HG02798 (cell line): ENCODE data around the gene PLCL1.
A peak's percentile ranks its signal among the peaks of the same experiment; 100 is the strongest.

Source experiments
- ATAC-seq: cut with Tn5 transposase; IDR thresholded peaks from one replicate; pipeline ENCODE4 v1.9.1; 2021; ENCODE audit warnings: mild to moderate bottlenecking; ENCODE audit not compliant: unreplicated experiment, poor library complexity

PLCL1 gene

DNA sequence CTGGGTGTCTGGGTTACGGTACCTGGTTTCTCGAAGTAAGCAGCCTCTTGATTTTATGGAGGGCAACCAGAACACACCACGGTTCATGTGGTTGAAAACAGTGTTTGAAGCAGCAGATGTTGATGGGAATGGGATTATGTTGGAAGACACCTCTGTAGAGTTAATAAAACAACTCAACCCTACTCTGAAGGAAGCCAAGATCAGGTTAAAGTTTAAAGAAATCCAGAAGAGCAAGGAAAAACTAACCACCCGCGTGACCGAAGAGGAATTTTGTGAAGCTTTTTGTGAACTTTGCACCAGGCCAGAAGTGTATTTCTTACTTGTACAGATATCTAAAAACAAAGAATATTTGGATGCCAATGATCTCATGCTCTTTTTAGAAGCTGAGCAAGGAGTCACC is 279.8 kb downstream of the PLCL1 start:
- ATAC-seq, result no peak

DNA sequence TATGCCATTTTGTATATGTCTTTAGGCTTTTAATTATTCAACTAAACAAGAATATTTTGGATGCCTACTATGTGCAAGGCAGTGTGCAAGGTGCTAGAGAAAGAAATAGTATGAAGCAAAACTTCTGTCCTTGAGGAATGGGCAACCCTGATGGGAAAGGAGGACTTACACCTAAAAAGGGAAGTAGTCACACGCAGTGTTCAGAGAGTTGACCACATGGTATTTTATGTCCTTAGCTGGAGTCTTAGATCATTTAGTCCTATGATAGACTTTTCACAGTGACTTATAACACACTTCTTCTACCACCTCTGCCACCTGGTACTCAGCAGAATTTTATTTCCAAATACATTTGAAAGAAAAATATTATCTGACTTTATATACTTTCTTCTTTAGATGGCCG is 291.6 kb downstream of the PLCL1 start:
- ATAC-seq, result peak; percentile 47

GRCh38 chr2:198096965-198097364 is 292.6 kb downstream of the PLCL1 start:
- no peak for ATAC-seq

DNA sequence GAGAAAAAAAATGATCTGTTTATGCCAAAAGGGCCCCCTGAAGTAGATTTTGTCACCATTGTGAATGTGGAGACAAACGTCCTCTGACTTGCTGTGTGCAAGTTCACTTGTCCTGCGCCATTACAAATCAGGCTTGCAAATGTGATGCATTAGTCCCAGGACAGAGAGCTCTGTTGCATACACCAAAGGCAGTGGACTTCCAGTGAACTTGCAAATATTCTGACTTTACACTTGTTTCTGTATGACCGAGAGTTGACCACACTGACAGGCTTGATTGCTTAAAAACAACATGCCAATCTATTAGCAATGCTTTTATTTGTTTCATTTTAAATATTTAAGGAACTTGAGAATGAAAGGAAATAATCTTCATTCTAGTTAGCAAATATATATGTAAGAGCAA is 293.2 kb downstream of the PLCL1 start:
- ATAC-seq, result peak; percentile 70

GRCh38 chr2:198098386-198098785 is 294.0 kb downstream of the PLCL1 start:
- ATAC-seq, result no peak

DNA sequence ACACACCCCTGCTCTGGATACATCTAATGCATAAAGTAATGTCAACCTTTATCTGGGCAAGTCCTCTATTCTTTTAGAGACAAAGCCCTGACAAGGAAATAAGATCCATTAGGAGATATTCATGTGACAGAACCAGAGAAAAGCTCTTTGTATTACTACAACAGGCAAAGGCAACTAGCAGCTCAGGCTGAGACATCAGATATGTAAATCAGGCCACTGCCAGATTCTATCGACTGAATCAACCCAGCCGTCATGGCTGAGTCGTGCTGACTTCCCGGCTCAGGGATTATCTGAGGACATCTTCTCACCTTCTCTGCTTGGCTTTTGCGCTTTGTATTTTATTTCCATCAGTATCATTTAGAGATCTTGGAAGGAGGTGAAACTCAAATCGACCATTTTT is 294.5 kb downstream of the PLCL1 start:
- no peak for ATAC-seq

DNA sequence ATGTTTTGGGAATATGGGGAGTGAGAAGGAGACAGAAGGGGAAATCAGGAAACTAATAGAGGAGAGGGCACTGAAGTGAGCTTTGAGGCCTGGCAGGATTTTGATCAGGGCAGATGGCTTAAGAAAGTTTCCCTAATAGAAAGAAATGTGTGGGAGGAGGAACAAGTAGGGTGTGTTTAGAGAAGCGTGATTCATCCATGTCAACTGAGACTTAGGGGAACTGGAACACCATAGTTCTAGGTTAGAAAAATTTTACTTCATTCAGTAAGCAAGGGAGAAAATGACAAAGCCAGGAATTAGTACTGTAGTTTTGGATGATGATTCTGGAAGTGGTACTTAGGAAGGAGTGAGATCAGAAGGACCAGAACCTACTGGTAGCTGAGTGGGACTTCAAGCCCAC is 296.0 kb downstream of the PLCL1 start:
- ATAC-seq, result no peak

DNA sequence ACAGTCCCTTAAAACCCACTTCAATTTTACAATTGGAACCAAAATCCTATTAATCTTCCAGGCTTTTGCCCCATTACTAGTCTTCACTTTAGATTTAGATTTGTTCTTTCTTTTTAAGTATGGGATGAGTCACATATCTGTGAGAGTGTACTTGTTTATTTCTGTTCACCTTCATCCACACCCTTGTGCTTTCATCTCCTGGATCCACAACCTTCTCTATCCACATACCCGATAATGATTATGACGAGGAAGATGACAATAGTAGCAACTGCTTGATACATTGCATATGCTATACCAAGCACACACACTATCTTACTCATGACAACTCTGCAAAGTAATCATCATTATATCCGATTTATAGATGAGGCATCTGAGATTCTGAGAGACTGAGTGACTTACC is 297.3 kb downstream of the PLCL1 start:
- ATAC-seq, result no peak

DNA sequence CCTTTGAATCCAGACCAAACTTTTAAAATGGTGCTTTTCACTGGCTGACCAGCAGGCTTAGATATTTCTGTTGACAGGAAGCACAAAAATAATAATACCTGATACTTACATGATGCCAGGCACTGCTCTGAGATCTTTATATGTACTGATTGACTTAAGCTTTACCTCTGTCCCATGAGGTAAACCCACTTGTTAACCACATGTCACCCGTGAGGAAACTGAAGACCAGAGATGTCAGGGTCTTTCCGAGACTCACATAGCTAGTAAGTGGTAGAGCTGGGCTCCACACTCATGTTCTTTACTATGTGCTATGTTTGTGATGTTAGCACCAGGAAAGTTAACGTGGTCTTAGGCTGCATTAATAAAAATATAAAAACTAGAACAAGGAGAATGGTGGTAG is 297.7 kb downstream of the PLCL1 start:
- ATAC-seq, result no peak

DNA sequence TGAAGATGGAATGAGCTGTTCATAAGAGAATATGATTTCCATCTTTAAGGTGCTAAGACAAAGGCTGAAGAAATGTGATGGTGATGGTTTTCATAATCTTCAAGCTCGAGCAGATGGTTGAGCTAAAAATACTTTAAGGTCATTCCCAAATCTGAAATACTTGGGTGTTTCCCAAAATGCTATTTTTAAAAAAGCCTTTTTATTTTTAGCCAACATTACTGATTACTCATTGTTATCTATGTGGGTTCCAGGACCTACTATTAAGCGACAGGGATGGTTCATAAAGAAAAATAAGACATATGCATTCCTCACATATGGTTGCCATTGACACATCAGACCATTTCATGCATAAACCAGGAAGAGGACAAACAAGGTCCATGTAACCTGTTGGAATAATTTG is 298.5 kb downstream of the PLCL1 start:
- ATAC-seq, result no peak

DNA sequence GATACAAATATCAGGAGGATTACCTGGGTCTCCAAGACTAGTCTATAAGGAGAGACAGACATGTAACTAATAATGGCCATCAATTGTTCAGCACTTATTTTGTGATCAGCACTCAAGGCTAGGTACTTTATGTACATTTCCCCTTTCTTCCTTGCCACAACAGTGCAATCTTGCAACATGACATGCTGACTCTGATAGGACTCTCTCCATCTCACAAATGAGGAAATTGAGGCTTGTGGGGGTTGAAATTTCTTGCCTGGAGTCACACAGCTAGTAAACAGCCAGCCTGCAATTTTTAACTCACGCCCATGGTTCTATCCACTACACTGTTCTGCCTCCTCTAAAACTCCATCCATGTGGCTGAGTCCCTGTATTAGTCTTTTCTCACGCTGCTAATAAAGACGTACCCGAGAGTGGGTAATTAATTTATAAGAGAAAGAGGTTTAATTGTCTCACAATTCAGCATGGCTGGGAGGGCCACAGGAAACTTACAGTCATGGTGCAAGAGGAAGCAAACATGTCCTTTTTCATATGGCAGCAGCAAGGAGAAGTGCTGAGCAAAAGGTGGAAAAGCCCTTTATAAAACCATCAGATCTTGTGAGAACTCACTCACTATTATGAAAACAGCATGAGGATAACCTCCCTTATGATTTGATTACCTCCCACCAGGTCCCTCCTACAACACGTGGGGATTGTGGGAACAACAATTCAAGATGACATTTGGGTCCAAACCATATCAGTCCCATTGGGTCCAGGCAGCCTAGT is 302.4 kb downstream of the PLCL1 start:
- ATAC-seq, result no peak

- ATAC-seq, result no peak
Measured at GRCh38 chr2:198113316-198113715, 308.9 kb downstream of the PLCL1 start.

DNA sequence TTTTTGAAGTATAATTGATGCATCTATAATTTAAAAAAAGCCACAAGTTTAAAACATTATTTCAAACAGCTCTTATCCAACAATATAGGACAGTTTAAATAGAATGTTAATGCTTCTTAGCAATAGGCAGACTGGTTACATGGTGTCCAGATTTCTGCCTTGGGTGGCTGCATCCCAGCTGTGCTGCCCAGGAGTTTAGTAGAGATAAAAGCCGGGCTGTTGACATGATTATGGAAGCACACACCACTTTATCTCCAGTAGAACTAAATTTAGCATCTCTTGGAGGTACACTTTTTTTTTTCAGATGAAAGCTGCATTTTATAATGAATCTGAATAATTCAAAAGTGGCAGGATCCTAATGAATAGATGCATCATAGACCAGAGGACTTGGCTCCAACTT is 309.7 kb downstream of the PLCL1 start:
- ATAC-seq, result no peak

DNA sequence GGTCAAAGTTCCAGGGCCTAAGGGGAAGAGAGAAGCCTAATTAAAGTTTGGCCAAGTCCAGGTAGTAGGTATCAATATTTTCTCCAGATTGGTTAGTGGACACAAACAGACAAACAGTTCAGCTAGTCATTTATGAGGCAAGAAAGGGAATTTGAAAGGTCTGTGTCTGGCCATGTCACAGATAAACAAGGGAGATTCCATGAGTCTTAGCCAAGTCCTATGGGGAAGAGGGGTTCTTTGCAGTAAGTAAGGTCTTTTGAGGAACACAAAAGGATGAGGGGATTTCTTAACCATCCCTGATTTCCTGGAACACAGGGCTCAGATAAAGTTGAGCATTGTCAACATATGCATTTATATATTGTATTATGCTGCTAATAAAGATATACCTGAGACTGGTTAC is 310.8 kb downstream of the PLCL1 start:
- no peak for ATAC-seq

- no peak for ATAC-seq
Measured at GRCh38 chr2:198116756-198117155, 312.4 kb downstream of the PLCL1 start.

- ATAC-seq, result no peak
Measured at GRCh38 chr2:198117406-198118041, 313.1 kb downstream of the PLCL1 start.

DNA sequence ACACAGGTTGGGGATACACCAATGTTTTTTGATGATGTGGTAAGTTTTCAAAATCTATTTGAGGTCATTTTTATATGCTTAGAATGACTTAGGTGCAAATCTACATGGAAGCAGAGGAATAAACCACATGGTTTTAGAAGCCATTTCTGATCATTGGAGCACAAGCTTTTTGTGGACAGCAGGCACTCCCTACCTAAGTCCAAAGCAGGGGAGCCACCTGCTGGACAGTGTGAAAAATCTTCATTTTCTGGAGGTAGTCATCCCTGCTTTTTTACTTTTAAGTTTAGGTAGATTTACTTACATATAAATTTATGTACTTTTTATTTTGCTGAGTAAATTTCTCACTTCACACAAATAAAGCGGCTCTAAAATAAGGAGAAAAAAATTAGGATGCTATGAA is 323.2 kb downstream of the PLCL1 start:
- peak; percentile 86 for ATAC-seq

GRCh38 chr2:198129609-198130008 is 325.2 kb downstream of the PLCL1 start:
- no peak for ATAC-seq

DNA sequence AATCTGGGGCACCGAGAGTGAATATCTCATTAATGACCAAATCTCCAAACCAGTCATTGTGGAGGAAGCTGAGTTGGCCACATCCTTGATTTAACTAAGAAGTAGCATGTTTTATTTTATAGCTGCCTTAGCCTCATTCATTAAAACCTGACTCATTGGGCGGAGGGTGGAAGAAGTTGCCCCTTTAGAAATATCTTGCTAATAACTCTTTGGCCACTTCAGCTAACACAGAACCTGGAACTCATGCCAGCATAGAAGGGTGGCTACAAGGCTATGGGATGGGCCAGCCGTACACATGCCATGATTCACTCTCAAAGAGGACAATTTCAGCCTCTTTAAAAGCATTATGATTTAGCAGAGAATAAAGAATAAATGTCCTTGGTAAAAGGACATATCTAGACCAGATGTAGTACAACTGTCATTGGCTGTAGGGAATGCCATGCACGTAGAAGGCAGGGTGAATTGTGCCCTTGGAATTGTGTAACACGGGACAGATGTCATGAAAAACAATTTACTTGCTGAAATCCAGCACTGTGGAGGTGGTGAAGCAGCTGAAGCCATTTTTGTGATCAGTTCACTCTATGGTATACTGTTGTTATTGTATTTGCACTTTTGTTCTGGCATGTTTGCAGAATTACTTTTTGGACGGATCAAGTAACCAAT is 330.0 kb downstream of the PLCL1 start:
- no peak for ATAC-seq

- no peak for ATAC-seq
Measured at GRCh38 chr2:198135481-198135934, 331.1 kb downstream of the PLCL1 start.

DNA sequence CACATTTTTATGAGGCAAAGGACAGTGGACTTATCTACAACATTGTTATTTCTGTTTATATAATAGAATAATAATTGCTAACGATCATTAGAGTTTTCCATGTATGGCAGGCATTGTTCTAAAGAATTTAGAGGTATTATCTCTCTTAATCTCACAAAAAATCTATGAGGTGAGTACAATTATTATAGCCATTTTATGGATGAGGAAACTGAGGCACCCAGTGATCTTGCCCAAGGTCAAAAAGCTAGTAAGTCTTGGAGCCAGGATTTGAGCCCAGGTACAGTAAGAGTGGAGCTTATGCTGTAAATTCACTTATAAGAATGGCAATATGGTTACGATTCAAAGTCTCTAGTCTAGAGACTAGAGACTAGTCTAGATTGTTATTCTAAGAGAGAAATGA is 331.7 kb downstream of the PLCL1 start:
- no peak for ATAC-seq

DNA sequence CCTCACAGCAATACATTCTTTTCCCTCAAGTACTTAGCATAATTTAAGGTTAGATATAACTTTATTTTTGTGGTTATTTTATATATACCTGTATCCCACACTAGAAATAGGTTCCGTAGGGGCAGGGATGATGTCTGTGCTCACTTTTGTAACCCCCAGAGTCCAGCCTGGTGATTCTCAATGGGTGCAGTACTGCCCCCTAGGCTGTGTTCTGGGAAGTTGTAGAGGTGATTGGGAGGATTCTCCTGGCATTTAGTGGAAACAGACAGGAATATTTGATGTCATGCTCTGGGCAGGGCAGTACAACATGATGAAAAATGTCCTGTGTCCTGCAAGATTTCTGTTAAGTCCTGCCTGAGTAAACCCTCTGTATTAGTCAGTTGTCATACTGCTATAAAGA is 333.3 kb downstream of the PLCL1 start:
- no peak for ATAC-seq
